Activated CD4-positive, alpha-beta T cell treated with anti-CD3 and anti-CD28 coated beads, Interleukin-2, amount 50 U/mL, for 24 hours (primary cell): ENCODE data around the gene RBM48.
"Not testable (repeated sequence)": the region's sequence is repeated elsewhere in the genome, so short reads cannot be mapped to it uniquely, and the experiment has no call there.

ENCODE experiments used
- DNase-seq, 2 donors: peaks; one replicate each; pipeline ENCODE4 v3.0.0-alpha.2; 2020; ENCODE audit warnings: low read depth in 1 of 2, low spot score in 1 of 2

Gene RBM48

DNA sequence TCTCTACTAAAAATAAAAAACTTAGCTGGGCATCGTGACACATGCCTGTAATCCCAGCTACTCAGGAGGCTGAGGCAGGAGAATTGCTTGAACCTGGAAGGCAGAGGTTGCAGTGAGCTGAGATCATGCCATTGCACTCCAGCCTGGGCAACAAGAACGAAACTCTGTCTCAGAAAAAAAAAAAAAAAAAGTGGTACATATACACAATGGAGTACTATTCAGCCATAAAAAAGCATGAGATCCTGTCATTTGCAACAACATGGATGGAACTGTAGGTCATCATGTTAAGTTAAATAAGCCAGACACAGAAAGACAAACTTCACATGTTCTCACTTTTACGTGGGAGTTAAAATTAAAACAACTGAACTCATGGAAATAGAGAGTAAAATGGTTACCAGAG lies 14.9 kb downstream of the RBM48 start:
- DNase-seq: not testable (repeated sequence)

DNA sequence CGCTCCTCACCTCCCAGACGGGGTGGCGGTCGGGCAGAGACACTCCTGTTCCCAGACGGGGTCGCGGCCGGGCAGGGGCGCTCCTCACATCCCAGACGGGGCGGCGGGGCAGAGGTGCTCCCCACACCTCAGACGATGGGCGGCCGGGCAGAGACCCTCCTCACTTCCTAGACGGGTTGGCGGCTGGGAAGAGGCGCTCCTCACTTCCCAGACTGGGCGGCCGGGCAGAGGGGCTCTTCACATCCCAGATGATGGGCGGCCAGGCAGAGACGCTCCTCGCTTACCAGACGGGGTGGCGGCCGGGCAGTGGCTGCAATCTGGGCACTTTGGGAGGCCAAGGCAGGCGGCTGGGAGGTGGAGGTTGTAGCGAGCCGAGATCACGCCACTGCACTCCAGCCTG lies 16.5 kb downstream of the RBM48 start:
- not testable (repeated sequence) for DNase-seq

DNA sequence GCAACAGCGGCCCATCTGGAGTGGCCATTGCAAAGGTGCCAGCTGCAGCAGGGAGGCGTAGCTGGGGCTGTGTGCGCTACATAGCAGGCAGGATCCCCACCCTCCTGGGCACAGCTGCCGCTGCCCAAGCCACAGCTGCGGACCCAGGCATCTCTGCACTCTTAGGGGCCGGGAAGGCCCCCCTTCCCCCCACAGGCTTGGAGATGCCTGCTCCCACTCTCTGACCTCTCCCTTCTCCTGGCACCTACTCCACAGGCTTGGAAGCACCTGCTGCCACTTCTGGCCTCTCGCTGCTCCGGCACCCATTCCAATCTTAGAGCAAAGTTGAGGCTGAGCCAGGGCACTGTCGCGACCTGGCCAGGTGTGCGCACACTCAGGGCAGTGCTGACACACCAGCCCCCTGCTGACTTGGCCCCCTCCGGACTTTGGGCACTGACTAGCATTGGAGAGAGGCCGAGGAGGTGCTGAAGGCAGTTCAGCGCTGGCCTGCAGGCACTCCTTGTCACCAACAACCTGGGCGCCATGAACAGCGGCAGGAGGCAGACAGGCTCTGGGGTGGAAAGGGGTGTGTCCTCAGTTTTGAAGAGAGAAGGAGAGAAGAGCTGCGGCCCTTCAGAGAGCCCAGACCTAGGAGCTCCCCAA lies 18.4 kb downstream of the RBM48 start:
- DNase-seq: no peak

DNA sequence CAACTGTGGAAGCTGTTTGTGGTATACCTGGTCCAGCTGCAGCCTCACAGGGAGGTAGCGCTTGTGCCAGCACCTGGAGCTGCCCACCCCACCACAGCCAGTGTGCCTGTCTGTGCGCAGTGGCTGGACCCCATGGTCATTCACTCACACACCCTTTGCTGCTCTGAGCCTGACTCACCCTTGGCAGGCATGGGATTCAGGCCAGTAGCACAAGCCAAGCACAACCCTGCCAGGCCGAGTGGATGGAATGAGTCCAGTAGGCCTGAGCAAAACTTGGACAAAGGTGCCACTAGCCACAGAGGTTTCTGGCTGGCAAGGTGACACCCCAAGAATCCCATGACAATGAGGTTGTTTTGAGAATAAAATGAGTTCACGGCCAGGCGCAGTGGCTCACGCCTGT lies 19.0 kb downstream of the RBM48 start:
- DNase-seq: no peak

DNA sequence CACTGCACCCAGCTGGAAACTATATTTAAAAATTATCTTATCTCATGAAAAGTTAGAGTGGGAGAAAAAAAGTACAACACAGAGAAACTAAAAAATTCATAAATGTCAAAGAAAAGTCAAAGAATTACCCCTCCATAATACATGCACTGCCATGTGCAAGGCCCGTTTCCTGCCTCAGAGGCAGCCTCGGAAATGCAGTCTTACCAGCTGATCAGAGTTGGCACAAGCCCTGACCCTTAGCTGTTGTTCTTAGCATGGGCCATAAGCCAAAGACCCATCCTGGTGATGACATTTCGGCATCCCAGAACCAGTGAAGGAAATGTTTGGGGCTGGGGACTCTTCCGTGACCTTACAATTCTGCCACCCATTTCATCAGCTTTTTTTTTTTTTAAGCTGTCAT lies 21.6 kb downstream of the RBM48 start:
- no peak for DNase-seq

DNA sequence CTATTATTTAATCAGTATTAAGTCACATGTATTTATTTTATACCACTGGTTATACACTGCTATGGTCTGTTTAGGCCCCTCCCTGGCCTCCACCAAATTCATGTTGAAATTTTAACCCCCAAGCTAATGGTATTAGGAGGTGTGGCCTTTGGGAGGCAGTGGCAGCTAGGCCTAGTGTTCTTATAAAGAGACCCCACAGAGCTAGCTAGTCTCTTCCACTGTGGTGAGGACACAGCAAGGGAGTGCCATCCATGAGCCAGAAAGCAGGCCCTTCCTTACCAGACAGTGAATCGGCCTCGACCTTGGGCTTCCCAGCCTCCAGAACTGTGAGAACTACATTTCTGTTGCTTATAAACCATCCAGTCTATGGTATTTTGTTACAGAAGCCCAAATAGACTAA lies 28.7 kb downstream of the RBM48 start:
- DNase-seq: no peak

DNA sequence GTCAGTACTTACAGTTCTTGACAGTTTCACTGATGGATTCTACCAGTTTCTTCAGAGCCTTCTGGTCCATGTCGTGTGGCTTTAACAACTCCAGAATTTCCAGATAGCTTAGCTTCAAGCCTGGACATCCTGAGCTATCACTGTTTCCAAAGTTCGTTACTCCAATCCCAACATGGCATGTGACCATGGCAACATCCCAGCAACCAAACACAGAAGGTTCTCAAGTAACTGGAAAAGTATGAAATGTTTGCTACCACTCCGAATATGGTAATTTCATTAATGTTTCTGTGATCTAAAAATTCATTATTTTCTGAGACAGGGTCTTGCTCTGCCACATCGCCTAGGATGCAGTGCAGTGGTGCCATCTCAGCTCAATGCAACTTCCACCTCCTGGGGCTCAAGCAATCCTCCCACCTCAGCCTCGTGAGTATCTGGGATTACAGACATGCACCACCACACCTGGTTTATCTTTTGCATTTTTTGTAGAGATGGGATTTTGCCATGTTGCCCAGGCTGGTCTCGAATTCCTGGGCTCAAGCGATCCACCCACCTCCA lies 29.3 kb downstream of the RBM48 start:
- no peak for DNase-seq

DNA sequence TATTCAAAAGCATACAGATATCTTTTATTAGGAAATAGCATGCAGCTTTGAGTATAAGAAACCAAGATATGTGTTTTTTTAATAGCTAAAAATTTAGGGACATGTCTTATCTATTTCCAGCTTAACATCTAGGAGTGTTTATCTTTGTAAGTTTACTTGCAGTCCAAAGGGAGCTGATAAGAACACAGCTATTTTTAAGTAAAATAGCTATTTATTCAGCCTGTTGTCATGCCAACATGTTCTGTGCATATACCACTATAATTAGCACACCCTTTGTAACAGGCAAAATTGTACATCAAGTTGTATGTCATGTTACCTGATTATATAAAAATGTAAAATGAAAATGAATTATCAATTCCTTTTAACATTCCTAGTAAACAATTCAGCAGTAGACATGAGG lies 32.0 kb downstream of the RBM48 start:
- DNase-seq: no peak

DNA sequence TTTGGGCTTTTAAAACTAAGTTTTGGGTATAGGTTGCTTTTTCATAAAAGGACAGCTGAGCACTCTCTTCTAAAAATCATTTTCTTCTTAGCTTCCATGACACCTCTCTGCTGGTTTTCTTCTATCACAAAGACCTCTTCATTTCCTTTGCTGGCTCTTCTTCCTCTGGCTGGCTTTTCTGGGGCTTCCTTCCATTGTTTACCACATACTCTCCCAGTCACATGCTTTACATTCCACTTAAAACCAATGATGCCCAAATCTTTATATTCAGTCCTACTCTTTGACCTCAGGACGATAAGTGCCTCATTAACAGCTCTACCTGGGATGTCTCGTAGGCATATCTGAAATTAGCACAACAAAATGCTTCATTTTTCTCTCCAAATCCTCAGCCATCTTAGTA lies 34.8 kb downstream of the RBM48 start:
- DNase-seq: no peak

DNA sequence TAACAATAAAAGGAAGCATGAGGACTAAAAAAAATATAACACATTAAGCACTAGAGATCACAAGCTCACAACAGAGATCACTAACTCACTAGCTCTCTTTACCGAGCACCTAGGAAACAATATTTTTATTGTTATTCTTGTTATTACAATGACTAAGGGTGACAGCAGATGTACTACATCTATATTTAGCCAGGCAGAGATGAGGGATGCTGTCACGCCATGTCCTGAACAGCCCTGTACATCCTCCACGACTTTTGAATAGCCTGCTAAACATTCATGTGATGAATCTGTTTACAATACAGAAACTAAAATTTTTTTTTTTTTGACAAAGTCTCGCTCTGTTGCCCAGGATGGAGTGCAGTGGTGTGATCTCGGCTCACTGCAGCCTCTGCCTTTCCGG lies 38.9 kb downstream of the RBM48 start:
- no peak for DNase-seq

DNA sequence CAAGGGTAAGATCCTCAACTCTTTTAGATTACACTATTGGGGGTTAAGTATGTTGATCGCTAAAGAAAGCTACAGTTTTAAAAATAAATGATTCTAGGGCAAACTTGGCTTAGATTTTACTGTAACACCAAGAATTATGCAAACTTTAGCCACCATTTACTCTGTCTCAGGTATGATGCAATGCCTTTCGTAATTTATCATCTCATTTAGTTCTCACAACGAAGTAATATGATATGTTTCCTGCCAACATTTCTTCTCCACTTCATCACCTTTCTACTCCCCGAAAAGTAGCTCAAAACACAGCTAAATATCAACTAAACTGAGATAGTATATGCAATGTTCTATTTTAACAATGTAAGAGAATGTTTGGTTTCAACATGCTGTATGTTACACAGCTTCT lies 40.5 kb downstream of the RBM48 start:
- no peak for DNase-seq

DNA sequence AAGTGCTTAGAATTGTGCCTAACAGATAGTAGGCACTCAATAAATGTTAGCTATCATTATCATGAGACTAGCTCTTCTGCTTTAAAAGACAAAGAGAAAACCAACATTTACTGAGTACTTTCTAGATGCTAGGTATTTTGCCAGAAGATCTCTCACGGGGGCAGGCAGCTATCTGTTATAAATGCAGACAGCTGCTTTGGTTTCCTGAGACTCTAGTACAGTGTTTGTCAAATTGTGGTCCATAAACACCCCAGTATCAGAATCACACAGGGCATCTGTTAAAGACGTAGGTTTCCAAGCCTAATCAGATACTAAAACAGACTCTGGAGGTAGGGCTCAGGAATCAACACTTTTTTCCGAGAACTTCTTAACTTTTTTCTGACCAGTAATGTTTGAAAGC lies 47.7 kb downstream of the RBM48 start:
- no peak for DNase-seq

DNA sequence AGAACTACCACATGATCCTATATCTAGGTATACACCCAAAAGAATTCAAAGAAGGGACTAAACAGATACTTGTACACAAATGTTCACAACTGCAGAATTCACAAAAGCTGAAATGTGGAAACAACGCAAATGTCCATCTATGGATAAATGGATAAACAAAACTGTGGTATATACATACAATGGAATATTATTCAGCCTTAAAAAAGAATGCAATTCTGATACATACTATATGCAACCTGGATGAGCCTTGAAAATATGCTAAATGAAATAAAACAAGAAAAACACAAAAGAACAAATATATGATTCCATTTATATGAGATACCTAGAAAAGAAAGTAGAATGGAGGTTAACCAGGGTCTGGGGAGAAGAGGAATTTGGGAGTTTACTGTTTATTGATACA lies 54.4 kb downstream of the RBM48 start:
- DNase-seq: no peak

DNA sequence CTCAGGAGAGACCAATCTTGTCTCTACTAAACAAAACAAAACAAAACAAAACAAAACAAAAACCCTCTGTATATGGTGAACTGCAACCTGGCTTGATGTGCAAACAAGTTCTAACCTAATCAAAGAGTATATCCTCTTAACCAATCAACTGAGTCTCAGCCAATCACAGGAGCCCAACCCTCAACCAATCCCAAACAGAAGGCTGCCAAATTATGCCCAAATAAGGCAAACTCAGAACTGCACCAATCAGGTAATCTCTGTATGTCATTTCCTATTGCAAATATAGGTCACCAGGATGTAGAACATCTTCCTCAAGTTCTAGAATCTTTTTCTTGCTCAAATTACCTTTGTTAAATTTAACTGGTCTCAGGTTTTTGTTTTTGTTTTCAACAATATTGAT lies 56.4 kb downstream of the RBM48 start:
- no peak for DNase-seq

DNA sequence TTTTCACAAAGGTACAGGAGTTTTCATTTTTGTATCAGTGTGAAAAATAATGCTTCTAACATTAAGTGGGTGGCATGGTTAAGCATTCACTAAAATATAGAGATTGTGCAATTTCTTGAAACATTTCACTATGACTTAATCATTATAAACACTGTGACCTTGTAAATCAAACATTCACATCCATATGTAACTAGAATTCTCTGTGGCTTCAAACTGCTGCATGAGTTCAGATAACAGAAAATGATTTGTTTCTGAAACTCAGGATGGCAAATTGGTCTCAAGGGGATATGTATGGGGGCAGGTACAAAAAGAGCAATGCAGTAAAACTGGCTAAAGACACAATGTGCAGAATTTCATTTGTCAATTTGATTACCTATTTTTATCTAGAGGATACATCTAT lies 57.8 kb downstream of the RBM48 start:
- no peak for DNase-seq

DNA sequence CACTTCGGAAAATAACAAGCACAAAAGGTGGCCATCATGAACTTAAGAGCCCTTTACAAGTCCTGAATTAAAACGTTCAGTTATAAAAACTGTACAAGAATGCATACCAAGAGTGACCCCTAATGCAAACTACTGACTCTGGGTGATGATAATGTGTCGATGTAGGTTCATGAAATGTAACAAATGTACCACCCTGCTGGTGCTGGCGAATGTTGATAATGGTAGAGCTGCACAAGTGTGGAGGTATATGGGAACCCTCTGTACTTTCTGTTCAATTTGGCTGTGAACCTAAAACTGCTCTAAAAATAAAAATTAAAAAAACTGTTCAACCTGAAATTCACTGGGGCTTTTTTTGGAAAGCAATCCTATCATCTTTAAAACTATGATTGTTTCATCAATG lies 58.2 kb downstream of the RBM48 start:
- DNase-seq: no peak
